Measurements from ENCODE around the gene SBF2.
A peak's percentile ranks its signal among the peaks of the same experiment; 100 is the strongest.
"Not testable (repeated sequence)": the region's sequence is repeated elsewhere in the genome, so short reads cannot be mapped to it uniquely, and the experiment has no call there.

The SBF2 gene

DNA sequence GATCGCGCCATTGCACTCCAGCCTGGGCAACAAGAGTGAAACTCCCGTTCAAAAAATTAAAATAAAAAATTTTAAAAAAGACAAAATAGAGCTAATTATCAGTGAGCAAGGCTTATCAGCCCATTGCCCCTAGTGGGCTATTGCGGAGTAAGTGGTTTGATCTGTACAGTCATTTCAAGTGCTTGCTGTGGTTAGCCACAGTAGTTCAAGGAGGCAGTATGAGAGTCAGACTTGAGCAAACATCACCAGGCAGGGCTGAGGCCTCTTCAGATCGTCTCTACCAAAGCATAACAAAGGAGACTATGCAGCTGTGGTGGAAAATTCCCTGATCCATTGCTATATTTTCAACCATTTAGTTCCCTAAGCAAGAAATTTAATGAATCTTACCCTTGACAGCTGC, 4.3 kb upstream of the SBF2 start:
- DNase-seq, result peak; percentile 24 to 63

DNA sequence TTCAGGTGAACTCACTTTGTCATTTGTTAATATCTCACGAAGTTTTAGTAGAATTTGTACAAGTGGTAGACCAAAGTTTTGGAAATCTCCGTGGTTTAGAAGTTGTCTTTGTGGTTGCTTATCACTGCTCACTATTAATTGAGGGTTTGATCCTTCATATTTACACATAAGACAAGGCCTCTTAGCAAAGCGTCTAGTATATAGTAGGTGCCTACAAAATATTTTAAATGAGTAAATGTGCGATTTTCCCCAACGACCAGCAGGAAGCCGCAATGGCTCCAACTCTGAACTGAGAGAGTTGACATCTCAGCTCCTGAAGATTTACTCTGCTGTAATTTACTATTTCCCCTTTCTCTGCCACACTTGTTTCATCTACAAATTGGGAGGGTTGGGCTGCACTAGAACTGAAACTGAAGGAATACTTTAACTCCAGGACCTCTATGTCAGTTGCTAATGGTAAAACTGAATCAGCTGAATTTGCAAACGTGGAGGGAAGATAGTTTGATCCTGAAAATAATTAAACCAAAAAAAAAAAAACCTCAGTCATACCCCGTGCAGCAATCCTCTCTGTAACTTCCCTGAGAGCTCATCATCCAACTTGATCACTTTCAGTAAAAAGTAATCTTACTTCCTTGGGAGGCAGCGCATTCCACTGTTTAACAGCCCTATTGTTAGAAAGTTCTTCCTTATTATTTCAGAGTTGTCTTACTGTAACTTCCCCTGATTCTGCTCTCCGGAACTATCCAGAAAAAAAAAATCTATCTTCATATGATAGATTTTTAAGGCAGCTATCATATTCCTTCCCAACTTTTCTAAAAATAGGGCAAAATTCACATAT, 1.3 kb upstream of the SBF2 start:
- no peak for DNase-seq

DNA sequence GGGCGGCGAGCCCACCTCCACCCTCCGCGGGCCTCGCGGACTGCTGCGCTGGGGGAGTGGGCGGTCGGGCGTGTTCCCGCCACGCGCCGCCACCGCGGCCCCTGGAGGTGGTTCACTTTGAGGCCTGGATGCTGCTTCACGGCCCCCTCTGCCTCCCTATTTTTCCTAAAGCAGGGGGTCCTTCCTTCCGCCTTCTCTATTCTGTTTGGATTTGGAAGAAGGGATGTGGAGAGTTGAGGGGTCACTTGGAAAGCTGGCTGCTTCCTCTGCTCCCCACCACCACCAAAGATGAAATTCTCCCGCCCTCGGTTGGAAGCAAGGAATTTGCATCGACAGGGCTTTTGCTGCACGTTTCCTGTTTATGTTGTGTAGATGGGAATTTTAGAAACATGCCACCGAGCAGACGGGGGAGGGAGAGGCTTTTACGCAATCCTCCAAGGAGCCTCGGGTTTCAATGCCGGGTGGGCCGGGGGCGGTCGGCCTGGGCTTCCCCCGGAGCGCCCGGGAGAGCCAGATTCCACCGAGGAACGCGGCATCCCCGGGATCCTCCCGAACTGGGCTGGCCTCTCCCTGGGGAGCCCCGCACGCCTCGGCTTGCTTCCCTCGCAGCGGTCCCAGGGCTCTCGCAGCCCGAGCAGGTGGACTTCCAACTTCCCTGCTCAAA, 403 bp upstream of the SBF2 start:
- no peak for DNase-seq

DNA sequence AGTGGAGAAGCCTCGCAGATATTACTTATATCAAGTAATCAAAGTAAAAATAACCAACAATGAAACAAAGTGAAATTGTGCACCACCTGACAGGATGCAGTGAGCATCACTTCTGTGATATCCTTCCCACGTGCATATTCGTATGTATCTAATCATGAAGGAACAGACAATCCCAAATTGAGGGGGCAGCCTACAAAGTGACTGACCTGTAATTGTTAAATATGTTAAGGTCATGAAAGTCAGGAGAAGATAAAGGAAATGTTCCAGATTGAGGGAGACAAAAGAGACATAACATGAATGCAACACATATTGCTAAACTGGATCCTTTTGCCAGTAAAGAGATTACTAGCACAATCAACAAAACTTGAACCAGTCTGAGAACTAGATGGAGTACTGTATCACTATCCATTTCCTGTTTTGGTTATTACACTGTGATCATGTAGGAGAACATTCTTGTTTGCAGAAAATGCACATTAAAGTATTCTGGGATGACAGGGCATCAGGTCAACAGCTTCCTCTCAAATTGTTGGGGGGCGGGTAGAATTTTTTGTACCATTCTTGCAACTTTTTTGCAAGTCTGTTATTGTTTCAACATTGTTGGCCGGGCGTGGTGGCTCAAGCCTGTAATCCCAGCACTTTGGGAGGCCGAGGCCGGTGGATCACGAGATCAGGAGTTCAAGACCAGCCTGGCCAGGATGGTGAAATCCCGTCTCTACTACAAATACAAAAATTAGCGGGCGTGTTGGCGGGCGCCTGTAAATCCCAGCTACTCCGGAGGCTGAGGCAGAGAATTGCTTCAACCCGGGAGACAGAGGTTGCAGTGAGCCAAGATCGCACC, 2.0 kb downstream of the SBF2 start:
- no peak for DNase-seq

DNA sequence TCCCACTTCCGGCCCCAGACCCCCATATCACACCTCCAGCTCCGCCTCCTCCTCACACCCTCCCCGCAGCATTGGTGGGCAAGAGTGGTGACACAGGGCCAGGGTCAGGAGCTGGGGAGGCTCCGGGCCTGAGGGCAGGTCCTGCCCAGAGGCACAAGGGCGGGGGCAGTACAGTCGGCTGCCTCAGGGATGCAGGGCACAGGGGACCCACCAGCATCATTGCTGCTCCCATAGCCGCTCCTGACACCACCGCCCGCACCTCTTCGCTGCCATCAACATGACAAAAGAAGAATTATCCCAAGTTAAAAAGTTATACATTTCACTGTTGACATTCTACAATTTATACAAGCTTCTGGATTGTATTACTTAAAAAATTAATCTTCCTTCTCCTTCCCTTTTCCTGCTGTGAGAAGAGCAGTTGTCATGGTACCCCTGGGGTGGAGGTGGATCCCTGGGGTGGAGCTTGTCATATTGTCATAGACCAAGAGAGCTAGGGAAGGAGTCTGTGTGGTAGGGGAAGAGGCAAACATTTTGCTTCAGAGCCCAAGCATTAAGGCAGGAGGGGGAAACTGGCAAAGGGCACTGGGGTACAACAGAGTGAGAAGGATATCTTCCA, 4.1 kb downstream of the SBF2 start:
- DNase-seq, result no peak

DNA sequence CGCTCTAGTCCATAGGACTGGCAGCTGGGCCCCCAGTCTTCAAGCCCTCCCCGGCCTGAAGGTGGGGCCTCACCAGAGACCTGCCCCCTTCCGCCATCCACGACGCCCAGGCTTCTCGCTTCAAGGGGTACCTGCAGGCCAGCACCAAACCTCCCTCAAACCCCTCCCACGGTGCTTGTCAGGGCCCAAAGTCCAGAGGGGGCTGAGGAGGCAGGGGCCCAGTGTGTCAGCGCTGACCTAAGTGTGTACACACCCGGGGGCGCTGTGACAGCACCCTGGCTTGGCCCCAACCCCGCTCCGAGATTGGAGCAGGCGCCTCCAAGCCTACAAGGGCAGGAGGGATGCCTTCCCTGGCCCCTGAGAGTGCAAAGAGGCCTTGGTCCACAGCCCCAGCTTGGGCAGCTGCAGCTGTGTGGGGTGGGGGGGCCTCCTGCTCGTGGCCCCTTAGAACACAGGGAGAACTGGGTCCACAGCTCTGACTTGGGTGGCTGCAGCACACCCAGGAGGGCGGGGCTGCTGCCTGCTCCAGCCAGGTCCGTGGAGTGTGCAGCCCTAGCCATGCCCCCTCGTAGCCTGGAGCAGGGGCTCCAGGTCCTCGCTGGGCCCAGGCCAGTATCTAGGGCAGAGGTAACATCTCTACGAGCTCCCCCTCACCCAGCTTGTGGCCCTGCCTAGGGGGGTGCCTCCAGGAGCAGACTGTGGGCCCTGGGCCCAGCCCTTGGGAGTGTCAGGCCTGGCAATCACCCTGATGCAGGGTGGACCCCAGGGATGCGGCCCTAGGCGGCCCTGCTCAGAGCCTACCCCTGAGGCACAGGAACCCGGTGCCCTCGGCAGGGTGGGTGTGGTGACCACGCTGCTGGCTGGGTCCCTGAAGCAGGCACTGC, 4.9 kb downstream of the SBF2 start:
- DNase-seq, result no peak

DNA sequence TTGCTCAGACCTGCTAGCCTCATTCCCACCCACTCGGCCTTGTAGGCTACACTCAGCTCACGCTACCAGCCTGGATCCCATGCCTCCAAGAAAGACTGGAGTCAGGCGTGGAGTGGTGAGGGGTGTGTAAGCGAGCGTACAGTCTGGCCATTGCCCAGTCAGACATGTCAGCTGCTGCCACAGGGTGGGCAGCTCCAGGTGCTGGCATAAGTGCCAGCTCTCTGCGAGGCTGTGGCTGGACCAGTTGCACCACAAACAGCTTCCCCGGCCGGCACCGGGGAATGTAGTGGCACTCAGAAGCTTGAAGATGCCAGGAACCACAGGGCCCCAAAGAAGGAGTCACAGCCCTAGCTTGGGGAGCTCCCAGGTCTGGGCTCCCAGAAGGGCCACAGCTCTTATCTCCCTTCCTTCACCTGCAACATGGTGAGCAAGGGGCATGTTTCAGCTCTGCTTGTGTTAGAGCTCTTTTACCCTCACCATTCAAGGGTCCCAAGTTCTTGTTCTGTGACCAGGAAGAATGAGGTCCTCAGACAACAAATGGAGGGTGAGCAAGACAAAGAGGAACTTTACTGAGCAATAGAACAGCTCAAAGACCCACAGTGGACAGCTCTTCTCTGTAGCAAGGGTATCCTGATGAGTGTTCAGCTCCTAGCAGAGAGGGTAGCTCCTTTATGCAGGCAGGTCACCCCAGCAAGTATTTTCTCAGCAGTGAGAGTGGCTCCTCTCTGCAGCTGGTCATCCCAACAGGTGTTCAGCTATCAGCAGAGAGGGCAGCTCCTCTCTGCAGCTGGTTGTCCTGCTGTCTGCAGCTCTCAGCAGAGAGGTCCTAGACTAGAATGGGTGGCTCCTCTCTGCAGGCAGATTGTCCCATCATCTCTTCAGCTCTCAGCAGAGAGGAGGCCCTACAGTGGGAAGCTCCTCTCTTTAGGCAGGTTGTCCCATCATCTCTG, 6.0 kb downstream of the SBF2 start:
- DNase-seq, result no peak

DNA sequence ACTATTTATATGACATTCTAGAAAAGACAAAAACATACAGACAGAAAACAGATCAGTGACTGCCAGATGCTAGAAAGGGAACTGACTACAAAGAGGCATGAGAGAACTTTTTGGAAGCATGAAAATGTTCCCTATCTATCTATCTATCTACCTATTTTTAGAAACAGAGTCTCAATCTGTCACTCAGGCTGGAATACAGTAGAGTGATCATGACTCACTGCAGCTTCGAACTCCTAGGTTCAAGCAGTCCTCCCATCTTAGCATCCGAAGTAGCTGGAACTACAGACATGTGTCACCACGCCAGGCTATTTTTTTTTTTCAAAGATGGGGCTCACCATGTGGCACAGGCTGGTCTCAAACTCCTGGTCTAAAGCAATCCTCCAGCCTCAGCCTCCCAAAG, 6.9 kb downstream of the SBF2 start:
- DNase-seq, result no peak

DNA sequence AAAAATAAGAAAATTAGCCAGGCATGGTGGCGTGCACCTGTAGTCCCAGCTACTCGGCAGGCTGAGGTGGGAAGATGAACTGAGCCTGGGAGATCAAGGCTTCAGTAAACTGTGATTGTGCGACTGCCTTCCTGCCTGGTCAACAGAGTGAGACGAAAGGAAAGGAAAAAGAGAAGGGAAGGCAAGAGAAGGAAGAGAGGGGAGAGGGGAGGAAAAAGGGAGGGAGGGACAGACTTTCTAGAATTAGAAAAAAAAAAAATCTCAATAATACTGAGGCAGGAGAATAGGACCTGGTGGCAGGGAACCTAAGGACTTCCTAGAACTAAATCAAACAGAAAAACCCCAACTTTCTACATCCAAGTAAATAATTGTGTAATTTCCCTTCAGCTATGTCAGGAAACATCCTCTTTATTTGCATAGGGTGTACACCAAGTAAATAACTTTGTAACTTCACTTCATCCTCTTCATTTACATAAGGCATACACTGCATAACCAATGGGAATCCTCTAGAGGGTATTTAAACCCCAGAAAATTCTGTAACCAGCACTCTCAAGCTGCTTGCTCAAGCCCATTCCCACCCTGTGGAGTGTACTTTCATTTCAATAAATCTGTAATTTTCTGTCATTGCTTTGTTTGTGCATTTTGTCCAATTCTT, 8.7 kb downstream of the SBF2 start:
- no peak for DNase-seq

DNA sequence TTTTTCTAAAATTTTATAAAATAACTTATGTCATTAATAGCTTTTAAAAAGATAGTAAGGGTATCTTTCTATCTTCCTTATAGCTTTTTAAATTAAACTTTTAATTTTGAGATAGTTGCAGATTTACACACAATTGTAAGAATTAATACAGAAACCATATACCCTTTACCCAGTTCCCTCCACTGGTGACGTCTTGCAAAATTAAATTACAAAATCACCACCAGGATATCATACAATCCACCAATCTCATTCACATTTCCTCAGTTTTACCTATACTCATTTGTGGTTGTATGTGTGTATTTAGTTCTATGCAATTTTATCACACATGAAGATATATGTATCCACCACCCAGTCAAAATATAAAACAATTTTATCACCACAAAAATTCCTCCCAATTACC, 10.0 kb downstream of the SBF2 start:
- DNase-seq, result no peak

DNA sequence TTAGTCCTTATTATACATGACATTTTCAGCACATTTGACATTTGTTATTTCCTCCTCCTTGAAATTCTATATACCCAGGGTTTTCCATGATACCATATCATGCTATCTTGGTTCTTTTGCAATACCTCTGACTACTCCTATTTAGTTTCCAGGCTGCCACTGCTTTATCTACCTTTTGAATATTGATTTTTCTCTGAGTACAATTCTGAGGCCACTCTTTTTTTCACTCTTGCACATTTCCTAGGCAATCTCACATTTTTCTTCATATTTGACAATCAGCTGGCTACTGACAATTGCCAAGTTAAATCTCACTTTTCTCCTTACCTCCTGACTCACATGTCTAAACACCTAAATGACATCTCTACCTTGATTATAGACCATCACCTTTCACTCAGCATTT, 11.9 kb downstream of the SBF2 start:
- DNase-seq, result no peak

DNA sequence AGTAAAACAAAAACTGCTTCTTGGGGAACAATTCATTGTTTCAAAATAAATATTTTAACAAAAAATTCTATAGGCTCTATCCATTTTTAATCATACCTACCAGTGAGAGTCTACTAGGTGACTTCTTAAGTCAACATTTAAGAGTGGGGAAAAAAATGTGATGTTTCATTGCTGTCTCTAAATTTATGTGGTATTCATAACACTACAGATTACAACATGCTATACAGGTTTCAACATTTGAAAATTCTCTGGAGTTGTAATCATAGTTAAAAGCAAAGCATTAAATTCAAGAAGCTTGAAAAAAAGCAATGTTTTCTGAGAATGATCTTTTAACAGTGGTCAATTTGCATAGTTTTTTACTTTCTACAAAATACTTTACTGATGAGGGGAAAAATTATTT, 18.3 kb downstream of the SBF2 start:
- DNase-seq, result no peak

DNA sequence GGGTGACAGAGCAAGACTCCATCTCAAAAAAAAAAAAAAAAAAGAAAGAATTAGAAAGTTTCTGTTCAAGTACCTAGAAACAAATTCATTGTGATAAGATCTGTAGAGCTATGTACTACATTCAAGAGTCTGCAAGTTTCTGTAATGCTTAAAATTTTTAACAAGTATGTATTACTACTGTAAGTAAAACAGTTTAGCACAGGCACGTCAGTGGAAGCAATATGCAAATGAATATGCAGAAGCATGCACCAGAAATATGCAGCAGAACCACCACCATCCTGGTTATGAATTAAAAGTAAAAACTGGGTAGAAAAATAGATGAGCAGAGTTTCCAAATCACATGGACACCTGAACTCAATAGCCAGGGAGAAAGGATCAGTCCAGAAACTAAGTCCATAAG, 19.3 kb downstream of the SBF2 start:
- DNase-seq, result no peak

DNA sequence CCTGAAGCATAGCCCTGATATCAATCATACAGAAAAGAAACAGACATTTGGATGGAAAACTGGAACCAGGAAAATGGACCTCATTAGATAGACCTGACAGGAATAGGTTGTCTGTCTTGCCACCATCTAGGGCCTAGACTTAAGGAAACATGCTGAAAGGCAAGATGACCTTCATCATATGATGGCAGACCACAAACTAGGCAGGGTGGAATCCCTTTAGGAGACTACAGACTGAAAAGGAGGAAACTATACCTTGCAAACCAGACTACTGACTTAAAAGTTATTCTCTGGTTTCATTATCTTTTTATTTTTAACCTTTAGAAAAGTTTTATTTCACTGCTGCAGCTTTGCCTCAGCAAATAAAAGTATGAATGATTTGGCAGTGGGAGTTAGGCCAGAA, 20.3 kb downstream of the SBF2 start:
- DNase-seq, result no peak

DNA sequence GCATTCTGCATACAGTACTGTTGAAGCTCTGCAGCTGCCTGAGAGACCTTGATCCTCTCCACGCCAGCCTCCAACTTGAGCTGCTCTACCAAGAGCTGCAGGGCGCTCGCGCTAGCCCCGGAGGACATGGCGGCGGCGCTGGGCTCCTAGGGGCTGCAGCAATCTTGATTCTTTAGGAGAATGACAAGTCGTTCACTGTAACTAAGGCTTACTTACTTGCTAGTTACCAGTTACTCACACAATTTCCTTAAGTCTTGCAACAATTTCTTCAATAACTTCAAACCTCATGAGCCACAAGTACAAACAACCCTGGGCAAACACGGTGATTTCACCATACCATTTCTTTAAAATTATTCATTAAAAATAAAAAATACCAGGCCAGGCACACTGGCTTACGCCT, 21.9 kb downstream of the SBF2 start:
- no peak for DNase-seq

DNA sequence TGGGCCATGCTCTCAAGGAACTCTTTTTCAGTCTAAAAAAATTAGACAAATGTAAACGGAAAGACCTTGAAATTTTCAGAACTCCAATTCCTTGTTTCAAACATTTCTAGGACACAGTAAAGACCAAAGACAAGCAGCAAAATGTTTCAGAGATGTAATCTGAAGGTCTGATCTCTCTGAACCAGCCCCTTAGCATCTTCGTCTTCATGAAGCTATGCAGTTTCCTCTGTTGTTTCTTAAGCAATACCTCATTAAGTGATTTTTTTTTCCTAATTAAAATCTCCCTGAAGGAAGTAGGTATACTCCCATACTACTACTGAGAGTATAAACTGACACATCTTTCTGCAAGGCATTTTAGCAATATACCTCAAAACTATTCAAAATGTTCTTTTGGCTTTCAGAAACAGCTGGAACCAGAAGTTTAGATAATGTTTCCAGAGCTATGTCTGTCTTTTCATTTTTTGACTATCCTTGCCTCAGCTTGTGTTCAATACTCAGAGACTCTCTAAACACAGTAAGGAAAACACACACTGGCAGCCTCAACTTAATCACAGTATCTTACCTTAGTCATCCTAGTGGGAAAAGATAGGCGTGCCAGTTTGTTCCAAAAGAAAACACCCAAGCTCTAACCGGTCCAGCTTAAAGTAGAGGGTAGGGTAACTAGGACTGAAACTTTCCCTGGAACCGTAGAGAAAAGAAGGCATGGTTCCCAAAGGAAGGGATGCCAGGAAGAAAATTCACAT, 25.1 kb downstream of the SBF2 start:
- DNase-seq, result no peak

DNA sequence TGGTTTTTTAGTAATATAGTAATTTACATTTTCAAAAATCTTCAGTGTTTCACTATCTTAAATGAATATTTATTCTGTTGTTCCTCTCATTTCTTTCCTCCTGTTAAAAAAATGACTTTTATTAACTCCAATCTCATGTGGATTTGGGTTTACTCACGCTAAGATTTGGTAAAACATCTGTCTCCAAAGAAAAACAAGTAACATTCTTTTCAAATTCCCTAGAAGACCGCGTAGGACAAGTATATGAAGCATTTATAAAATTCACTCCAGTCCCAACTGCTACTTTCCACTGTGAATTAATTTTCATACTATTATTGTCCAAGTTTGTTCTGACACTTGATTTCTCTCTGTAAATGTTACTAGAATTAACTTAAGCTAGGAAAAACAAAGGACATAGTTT, 26.2 kb downstream of the SBF2 start:
- DNase-seq, result no peak

DNA sequence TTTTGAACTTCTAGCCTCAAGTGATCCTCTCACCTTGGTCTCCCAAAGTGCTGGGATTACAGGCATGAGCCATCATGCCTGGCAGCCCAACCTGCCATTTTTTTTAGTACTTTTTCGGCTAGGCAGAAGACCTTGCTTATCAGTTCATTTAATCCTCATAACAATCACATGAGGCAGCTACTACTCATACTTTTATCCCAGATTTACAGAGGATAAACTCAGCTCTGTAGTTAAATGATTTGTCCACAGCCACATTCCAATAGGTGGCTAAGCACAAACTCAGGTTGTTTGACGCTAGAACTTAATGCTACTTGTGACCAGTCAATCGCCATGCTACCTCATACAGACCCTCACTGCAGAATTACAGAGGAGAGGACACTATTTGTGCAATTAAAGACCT, 28.1 kb downstream of the SBF2 start:
- no peak for DNase-seq

DNA sequence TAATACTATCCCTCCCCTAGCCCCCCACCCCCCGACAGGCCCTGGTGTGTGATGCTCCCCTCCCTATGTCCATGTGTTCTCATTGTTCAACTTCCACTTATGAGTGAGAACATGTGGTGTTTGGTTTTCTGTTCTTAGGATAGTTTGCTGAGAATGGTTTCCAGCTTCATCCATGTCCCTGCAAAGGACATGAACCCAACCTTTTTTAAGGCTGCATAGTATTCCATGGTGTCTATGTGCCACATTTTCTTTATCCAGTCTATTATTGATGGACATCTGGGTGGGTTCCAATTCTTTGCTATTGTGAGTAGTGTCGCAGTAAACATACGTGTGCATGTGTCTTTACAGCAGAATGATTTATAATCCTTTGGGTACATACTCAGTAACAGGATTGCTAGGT, 29.3 kb downstream of the SBF2 start:
- not testable (repeated sequence) for DNase-seq

DNA sequence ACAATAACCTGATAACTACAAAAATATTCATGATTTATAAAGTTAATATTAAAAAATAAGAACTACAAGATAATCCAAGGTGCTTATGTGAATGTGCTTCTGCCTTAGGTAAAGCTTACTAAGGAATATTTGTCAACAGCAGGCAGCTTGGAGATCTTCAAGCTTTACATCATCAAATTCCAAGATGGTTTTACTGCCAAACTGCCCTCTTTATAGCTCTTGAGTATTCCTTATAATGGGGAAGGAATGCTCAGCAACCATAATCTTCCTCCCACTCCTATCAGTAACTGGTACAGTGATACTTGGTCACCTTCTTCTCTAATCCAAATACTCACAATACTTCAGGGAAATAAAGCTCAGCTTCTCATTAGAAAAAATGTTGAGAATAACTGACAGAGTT, 30.1 kb downstream of the SBF2 start:
- no peak for DNase-seq
